Measurements from ENCODE around the gene CPEB3. TPM values are rescaled to one million over a fixed set of nuclear protein-coding genes. Genes with fewer than 3 reads are reported as not detected.

Gene CPEB3
- polyA plus RNA-seq, 2 of the 4 experiments (the other 2 are of a cell fraction), result 0.37 to 0.41 TPM

- TF ChIP-seq, protein P1, sequence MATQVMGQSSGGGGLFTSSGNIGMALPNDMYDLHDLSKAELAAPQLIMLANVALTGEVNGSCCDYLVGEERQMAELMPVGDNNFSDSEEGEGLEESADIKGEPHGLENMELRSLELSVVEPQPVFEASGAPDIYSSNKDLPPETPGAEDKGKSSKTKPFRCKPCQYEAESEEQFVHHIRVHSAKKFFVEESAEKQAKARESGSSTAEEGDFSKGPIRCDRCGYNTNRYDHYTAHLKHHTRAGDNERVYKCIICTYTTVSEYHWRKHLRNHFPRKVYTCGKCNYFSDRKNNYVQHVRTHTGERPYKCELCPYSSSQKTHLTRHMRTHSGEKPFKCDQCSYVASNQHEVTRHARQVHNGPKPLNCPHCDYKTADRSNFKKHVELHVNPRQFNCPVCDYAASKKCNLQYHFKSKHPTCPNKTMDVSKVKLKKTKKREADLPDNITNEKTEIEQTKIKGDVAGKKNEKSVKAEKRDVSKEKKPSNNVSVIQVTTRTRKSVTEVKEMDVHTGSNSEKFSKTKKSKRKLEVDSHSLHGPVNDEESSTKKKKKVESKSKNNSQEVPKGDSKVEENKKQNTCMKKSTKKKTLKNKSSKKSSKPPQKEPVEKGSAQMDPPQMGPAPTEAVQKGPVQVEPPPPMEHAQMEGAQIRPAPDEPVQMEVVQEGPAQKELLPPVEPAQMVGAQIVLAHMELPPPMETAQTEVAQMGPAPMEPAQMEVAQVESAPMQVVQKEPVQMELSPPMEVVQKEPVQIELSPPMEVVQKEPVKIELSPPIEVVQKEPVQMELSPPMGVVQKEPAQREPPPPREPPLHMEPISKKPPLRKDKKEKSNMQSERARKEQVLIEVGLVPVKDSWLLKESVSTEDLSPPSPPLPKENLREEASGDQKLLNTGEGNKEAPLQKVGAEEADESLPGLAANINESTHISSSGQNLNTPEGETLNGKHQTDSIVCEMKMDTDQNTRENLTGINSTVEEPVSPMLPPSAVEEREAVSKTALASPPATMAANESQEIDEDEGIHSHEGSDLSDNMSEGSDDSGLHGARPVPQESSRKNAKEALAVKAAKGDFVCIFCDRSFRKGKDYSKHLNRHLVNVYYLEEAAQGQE (IDR thresholded peaks at IDR 0.05), result no peak
- TF ChIP-seq HOXA7 (CRISPR knock-in tag; IDR thresholded peaks at IDR 0.05), result no peak
Observed at GRCh38 chr10:92183199-92183598, 107.7 kb downstream of the CPEB3 start (continued).

DNA sequence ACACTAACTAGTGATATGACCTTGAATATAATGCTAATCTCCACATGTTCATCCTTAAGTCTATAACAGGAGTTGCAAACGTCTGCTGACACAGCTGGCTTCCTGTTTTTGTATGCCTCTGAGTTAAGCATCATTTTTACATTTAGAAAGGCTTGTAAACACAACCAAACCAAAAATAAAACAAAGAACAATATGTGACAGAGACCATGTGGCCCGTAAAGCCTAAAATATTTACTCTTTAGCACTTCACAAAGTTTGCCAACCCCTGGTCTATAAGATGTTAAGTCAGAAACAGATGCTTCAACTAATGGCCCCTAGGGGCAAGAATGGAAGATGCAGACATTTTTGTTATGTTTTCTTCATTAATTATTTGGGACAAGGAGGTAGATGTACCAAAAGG, 109.3 kb downstream of the CPEB3 start:
- Histone ChIP-seq H3K27ac (no peak overlapping the region), H3K4me2 (no peak overlapping the region), H3K4me3 (no peak overlapping the region), H3K4me1 (no peaks in the 10 kb centered on the region), H3K9me3 (no peaks in the 10 kb centered on the region)
- POLR2A ChIA-PET, result no interaction called here
- peak in 1 of 2 experiments; percentile 24 for DNase-seq (ENCODE audit: low read depth in 1 of 2, low spot score in 1 of 2)
- TF ChIP-seq ZSCAN20 (CRISPR knock-in tag; IDR thresholded peaks at IDR 0.05) (no peak), KDM5A (IDR thresholded peaks at IDR 0.05) (no peak)
- ATAC-seq, result 0 out of 6 replicates have a peak, but pooled peaks of 1 of the 2 experiments have one; percentile 23
- FAIRE-seq, result no peak
- CTCF ChIA-PET, result interaction anchor here (0.7 to 0.8 kb wide), 4 partner anchors 83 to 417 kb away, joined by 3 read pairs; no protein-coding TSS in a partner anchor
- WGBS (ENCODE audit: missing lambda C conversion rate), result 72% methylated on average over 2 of the region's 2 CpGs

- no peak overlapping the region for H3K27ac ChIP-seq
- 82% methylated on average over 1 of the region's 1 CpG for WGBS (ENCODE audit: missing lambda C conversion rate)
- H3K4me2 ChIP-seq, result no peak overlapping the region
- no peak for TF ChIP-seq NPAS2 (CRISPR knock-in tag; IDR thresholded peaks at IDR 0.05; ENCODE audit: borderline replicate concordance)
- TF ChIP-seq MAFK (IDR thresholded peaks at IDR 0.05; ENCODE audit: partially characterized antibody), result no peak
- TF ChIP-seq, protein P2, sequence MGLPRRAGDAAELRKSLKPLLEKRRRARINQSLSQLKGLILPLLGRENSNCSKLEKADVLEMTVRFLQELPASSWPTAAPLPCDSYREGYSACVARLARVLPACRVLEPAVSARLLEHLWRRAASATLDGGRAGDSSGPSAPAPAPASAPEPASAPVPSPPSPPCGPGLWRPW (IDR thresholded peaks at IDR 0.05), result no peak
- no peak for TF ChIP-seq CTCF (IDR thresholded peaks at IDR 0.05)
- no peak for TF ChIP-seq HOXB5 (CRISPR knock-in tag; IDR thresholded peaks at IDR 0.05)
- TF ChIP-seq CHD4 (IDR thresholded peaks at IDR 0.05; ENCODE audit: borderline replicate concordance), result no peak
- FAIRE-seq (no peak), DNase-seq (ENCODE audit: low read depth in 1 of 2, low spot score in 1 of 2) (no peak), ATAC-seq (no peak)
- POLR2A ChIA-PET, result no interaction called here
- CTCF ChIA-PET, result interaction anchor here (0.5 to 1.1 kb wide), 2 partner anchors 13 to 30 kb away, joined by 3 read pairs; no protein-coding TSS in a partner anchor
- no peaks in the 10 kb centered on the region for H3K4me1 ChIP-seq
- no peak overlapping the region for H3K4me3 ChIP-seq
- no peaks in the 10 kb centered on the region for H3K9me3 ChIP-seq
Observed at GRCh38 chr10:92180399-92180798, 110.5 kb downstream of the CPEB3 start.

DNA sequence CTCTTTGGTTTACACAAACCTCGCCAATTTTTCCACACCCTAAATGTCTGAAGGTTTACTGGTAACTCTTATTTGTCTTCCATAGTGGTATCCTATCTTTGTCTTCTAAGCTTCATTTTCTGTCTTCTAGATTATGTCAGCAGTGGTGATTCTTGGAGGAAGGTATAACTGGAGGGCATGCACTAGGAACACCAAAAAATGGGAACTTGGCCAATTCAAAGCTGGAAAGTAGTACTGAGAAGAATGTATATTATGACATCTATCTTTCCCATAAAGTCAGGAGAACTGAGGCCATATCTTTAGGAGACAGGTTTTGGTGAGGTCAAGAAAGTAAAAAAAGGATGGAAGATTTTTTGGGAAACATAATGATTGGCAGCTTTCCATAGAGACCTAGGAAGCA, 113.3 kb downstream of the CPEB3 start:
- H3K9me3 ChIP-seq, result no peaks in the 10 kb centered on the region
- DNase-seq (ENCODE audit: low read depth in 1 of 2, low spot score in 1 of 2) (no peak), FAIRE-seq (no peak), ATAC-seq (no peak)
- CTCF ChIA-PET, result interaction anchor here (0.8 kb wide), 1 partner anchor 113 kb away, joined by 5 read pairs; no protein-coding TSS in a partner anchor
- POLR2A ChIA-PET, result no interaction called here
- no peak overlapping the region for H3K27ac ChIP-seq
- TF ChIP-seq CTCF (IDR thresholded peaks at IDR 0.05), result no peak
- TF ChIP-seq ZFP36 (IDR thresholded peaks at IDR 0.05; ENCODE audit: borderline replicate concordance, partially characterized antibody), result no peak
- H3K4me1 ChIP-seq, result no peaks in the 10 kb centered on the region
- 93% methylated on average over 1 of the region's 1 CpG for WGBS (ENCODE audit: missing lambda C conversion rate)
- no peak overlapping the region for H3K4me3 ChIP-seq
- no peak overlapping the region for H3K4me2 ChIP-seq
